SK-N-SH (cell line): ENCODE results near the gene MAGI3. TPM values are rescaled to one million over a fixed set of nuclear protein-coding genes. Genes with fewer than 3 reads are reported as not detected.
"Not testable (repeated sequence)": the region's sequence is repeated elsewhere in the genome, so short reads cannot be mapped to it uniquely, and the experiment has no call there.

Experiments used
- CTCF ChIA-PET: fragments of 300-600, 350-600 bp; formaldehyde crosslinking; extraction: SDS; loops from one replicate; lab custom pipeline; 2021; lab: Yijun Ruan, JAX
- POLR2A ChIA-PET: fragments of 350-600 bp; sonication (Branson Sonifier 250); formaldehyde crosslinking; extraction: SDS; loops from one replicate; lab custom pipeline; 2020; ENCODE audit warnings: antibody characterized with exemption, inconsistent platforms; lab: Yijun Ruan, JAX
- DNase-seq: peaks from one replicate; pipeline ENCODE4 v3.0.0; 2012
- H2AFZ ChIP-seq: fragments of 200-600 bp; sonication (generic); 2 replicates; pipeline ENCODE4 v1.8.1; 2016; ENCODE audit warnings: antibody characterized with exemption, mild to moderate bottlenecking, low read depth
- H3F3A ChIP-seq: fragments of 200-600 bp; sonication (generic); replicated peaks from 2 replicates; pipeline ENCODE3; 2016; ENCODE audit warnings: antibody characterized with exemption, mild to moderate bottlenecking; ENCODE audit not compliant: insufficient read depth
- H3K27ac ChIP-seq, 2 experiments: fragments of 200-500 bp in 1 of 2; fragments of 200-600 bp in 1 of 2; sonication (Bioruptor generic) in 1 of 2; sonication (generic), shearing (Covaris generic) in 1 of 2; 2 replicates each; pipeline versions ENCODE4 v1.5.1 to v1.6.1; 2014 to 2016; ENCODE audit warnings: low read depth in 2 of 2, inconsistent platforms in 1 of 2, low read length in 1 of 2, mild to moderate bottlenecking in 1 of 2, mixed read lengths in 1 of 2
- H3K27me3 ChIP-seq: fragments of 200-600 bp; sonication (generic), shearing (Covaris generic); 2 replicates; pipeline ENCODE4 v1.6.1; 2016; ENCODE audit warnings: mixed run types; ENCODE audit not compliant: insufficient read depth
- H3K36me3 ChIP-seq, 2 experiments: fragments of 200-500 bp in 1 of 2; fragments of 200-600 bp in 1 of 2; sonication (Bioruptor generic) in 1 of 2; sonication (generic) in 1 of 2; replicated peaks in 1 of 2; 2 replicates each; pipeline versions ENCODE3 to v1.5.1; 2014 to 2016; ENCODE audit warnings: low read length in 1 of 2, mild to moderate bottlenecking in 1 of 2; ENCODE audit not compliant: insufficient read depth in 2 of 2, control insufficient read depth in 1 of 2
- H3K4me1 ChIP-seq, 2 experiments: fragments of 200-500 bp in 1 of 2; fragments of 200-600 bp in 1 of 2; sonication (Bioruptor generic) in 1 of 2; sonication (generic), shearing (Covaris generic) in 1 of 2; 2 replicates each; pipeline versions ENCODE4 v1.5.1 to v1.6.1; 2014 to 2016; ENCODE audit warnings: low read depth in 1 of 2, low read length in 1 of 2, mixed run types in 1 of 2; ENCODE audit not compliant: insufficient read depth in 2 of 2, control insufficient read depth in 1 of 2
- H3K4me2 ChIP-seq: fragments of 200-600 bp; sonication (generic), shearing (Covaris generic); 2 replicates; pipeline ENCODE4 v1.6.1; 2017; ENCODE audit warnings: mixed run types
- H3K4me3 ChIP-seq, 2 experiments: fragments of 200-500 bp in 1 of 2; fragments of 200-600 bp in 1 of 2; sonication (Bioruptor generic) in 1 of 2; sonication (generic), shearing (Covaris generic) in 1 of 2; 2 replicates each; pipeline versions ENCODE4 v1.5.1 to v1.8.1; 2014 to 2016; ENCODE audit warnings: low read depth in 2 of 2, inconsistent platforms in 1 of 2, low read length in 1 of 2, mild to moderate bottlenecking in 1 of 2, mixed read lengths in 1 of 2, moderate library complexity in 1 of 2
- H3K79me2 ChIP-seq: fragments of 200-600 bp; sonication (generic); 2 replicates; pipeline ENCODE4 v1.8.1; 2017; ENCODE audit warnings: mild to moderate bottlenecking; ENCODE audit not compliant: insufficient read depth
- H3K9ac ChIP-seq: fragments of 200-600 bp; sonication (generic); 2 replicates; pipeline ENCODE4 v1.6.1; 2017; ENCODE audit warnings: mixed run types
- H3K9me2 ChIP-seq: fragments of 200-600 bp; sonication (generic); 2 replicates; pipeline ENCODE4 v1.6.1; 2017; ENCODE audit warnings: mixed run types
- H3K9me3 ChIP-seq: fragments of 200-600 bp; sonication (generic); 2 replicates; pipeline ENCODE4 v1.6.1; 2017; ENCODE audit warnings: mixed run types, mild to moderate bottlenecking, moderate library complexity
- H4K20me1 ChIP-seq: fragments of 200-600 bp; sonication (generic); 2 replicates; pipeline ENCODE4 v1.6.1; 2017; ENCODE audit warnings: mild to moderate bottlenecking, mixed run types; ENCODE audit not compliant: insufficient read depth
- EZH2phosphoT487 ChIP-seq: fragments of 200-600 bp; sonication (generic); IDR thresholded peaks from 2 replicates; pipeline ENCODE4 v1.6.1; 2017; ENCODE audit warnings: low read depth, mixed run types, mild to moderate bottlenecking, antibody characterized with exemption, moderate library complexity, borderline replicate concordance
- FOSL2 ChIP-seq: IDR thresholded peaks from 2 replicates; pipeline ENCODE4 v1.4.0; 2012; ENCODE audit warnings: low read depth, mild to moderate bottlenecking, moderate library complexity, borderline replicate concordance
- FOXJ3 ChIP-seq: sonication (generic); formaldehyde crosslinking; IDR thresholded peaks from 2 replicates; pipeline ENCODE4 v1.5.1; 2020; ENCODE audit warnings: mild to moderate bottlenecking, missing genetic modification reagents
- GABPA ChIP-seq: IDR thresholded peaks from 2 replicates; pipeline ENCODE4 v1.4.0; 2012; ENCODE audit warnings: low read depth, mild to moderate bottlenecking
- GATA2 ChIP-seq: sonication (generic); formaldehyde crosslinking; IDR thresholded peaks from 2 replicates; pipeline ENCODE4 v1.5.0; 2020; ENCODE audit warnings: mild to moderate bottlenecking, missing genetic modification reagents
- JUND ChIP-seq: IDR thresholded peaks from 2 replicates; pipeline ENCODE4 v1.4.0; 2012
- NFIC ChIP-seq: IDR thresholded peaks from 2 replicates; pipeline ENCODE4 v1.4.0; 2012; ENCODE audit warnings: borderline replicate concordance
- RAD21 ChIP-seq: IDR thresholded peaks from 2 replicates; pipeline ENCODE4 v1.6.1; 2012; ENCODE audit warnings: mild to moderate bottlenecking, low read length
- RXRA ChIP-seq: IDR thresholded peaks from 2 replicates; pipeline ENCODE4 v1.4.0; 2012; ENCODE audit warnings: low read depth, mild to moderate bottlenecking, borderline replicate concordance
- TCF12 ChIP-seq: IDR thresholded peaks from 2 replicates; pipeline ENCODE4 v1.4.0; 2012
- YY1 ChIP-seq: IDR thresholded peaks from 2 replicates; pipeline ENCODE4 v1.4.0; 2012; ENCODE audit warnings: low read depth, mild to moderate bottlenecking
- ZBTB33 ChIP-seq: IDR thresholded peaks from 2 replicates; pipeline ENCODE4 v1.4.0; 2012; ENCODE audit warnings: low read depth, borderline replicate concordance
- WGBS: methylation state at CpG from one replicate; pipeline ENCODE4 v1.1.6; 2017; ENCODE audit warnings: low lambda C conversion rate; 5-methylcytosine and 5-hydroxymethylcytosine counted together
- polyA plus RNA-seq, 3 experiments: library from polyadenylated mRNA; depleted of rRNA; stranded (reverse); fragments of >200 nt; gene quantifications; 2 replicates each; pipeline ENCODE4 v1.2.3, GENCODE V29; 2012
- TF ChIP-seq, protein P1 (sequence below): fragments of 150-350 bp; IDR thresholded peaks from 2 replicates; pipeline ENCODE4 v1.6.1; 2016; ENCODE audit warnings: mild to moderate bottlenecking, low read depth, low read length

MAGI3 gene
- polyA plus RNA-seq, 1 of the 3 experiments (the other 2 are of a cell fraction), result 2.9 TPM

GRCh38 chr1:113467991-113468390, 77.7 kb downstream of the MAGI3 start:
- no peak overlapping the region for H3K4me3 ChIP-seq
- no peak for DNase-seq
- no peak overlapping the region for H3K27ac ChIP-seq
- H2AFZ ChIP-seq, result no peak overlapping the region
- peaks cover 5% of the 10 kb centered on the region for H3F3A ChIP-seq
- H3K9me3 ChIP-seq, result peaks cover 17% of the 10 kb centered on the region; the same call in 1 of the 2 replicates
- H3K4me1 ChIP-seq, result no peaks in the 10 kb centered on the region
- H3K4me2 ChIP-seq, result no peak overlapping the region
- H3K27me3 ChIP-seq, result no peaks in the 10 kb centered on the region
- H3K79me2 ChIP-seq, result peaks cover 76% of the 10 kb centered on the region
- ChIA-PET POLR2A (no interaction called here), CTCF (interaction anchor here (1.1 kb wide), 1 partner anchor 15 kb away, joined by 3 read pairs; no protein-coding TSS in a partner anchor)
- peaks cover 0 to 9% of the 10 kb centered on the region in 2 experiments for H3K36me3 ChIP-seq
- H3K9me2 ChIP-seq, result no peaks in the 10 kb centered on the region
- no peak for TF ChIP-seq GATA2 (CRISPR knock-in tag)
- TF ChIP-seq ZBTB33, result no peak
- no peak for TF ChIP-seq YY1
- no peak for TF ChIP-seq JUND
- no peak for TF ChIP-seq FOSL2
- no peak for TF ChIP-seq TCF12
- TF ChIP-seq, protein P1, sequence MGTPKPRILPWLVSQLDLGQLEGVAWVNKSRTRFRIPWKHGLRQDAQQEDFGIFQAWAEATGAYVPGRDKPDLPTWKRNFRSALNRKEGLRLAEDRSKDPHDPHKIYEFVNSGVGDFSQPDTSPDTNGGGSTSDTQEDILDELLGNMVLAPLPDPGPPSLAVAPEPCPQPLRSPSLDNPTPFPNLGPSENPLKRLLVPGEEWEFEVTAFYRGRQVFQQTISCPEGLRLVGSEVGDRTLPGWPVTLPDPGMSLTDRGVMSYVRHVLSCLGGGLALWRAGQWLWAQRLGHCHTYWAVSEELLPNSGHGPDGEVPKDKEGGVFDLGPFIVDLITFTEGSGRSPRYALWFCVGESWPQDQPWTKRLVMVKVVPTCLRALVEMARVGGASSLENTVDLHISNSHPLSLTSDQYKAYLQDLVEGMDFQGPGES, result no peak
- no peak for TF ChIP-seq NFIC
- no peak for TF ChIP-seq GABPA
- no peak for TF ChIP-seq FOXJ3 (CRISPR knock-in tag)
- no peak for TF ChIP-seq EZH2phosphoT487
- no peak for TF ChIP-seq RAD21
- TF ChIP-seq RXRA, result no peak
- no peak overlapping the region for H3K9ac ChIP-seq
- H4K20me1 ChIP-seq, result no peaks in the 10 kb centered on the region

DNA sequence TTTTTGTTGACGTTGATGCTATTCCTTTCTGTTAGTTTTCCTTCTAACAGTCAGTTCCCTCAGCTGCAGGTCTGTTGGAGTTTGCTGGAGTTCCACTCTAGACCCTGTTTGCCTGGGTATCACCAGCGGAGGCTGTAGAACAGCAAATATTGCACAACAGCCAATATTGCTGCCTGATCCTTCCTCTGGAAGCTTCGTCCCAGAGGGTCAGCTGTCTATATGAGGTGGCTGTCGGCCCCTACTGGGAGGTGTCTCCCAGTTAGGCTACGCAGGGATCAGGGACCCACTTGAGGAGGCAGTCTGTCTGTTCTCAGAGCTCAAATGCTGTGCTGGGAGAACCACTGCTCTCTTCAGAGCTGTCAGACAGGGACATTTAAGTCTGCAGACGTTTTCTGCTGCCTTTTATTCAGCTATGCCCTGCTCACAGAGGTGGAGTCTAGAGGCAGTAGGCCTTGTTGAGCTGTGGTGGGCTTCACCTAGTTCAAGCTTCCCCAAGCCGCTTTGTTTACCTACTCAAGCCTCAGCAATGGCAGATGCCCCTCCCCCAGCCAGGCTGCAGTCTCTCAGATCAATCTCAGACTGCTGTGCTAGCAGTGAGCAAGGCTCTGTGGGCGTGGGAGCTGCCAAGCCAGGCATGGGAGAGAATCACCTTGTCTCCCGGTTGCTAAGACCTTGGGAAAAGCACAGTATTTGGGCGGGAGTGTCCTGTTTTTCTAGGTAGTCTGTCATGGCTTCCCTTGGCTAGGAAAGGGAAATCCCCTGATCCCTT, 88.3 kb downstream of the MAGI3 start:
- DNase-seq, H3K9me2 ChIP-seq, H2AFZ ChIP-seq, H3K4me3 ChIP-seq, H3K4me1 ChIP-seq, H3K27ac ChIP-seq, H3K9me3 ChIP-seq, H3K36me3 ChIP-seq, POLR2A ChIA-PET, H3F3A ChIP-seq, H4K20me1 ChIP-seq, H3K9ac ChIP-seq, H3K4me2 ChIP-seq, H3K27me3 ChIP-seq: not testable (repeated sequence)
- WGBS, result 88% methylated on average over 5 of the region's 10 CpGs
- CTCF ChIA-PET, result interaction anchor here (0.6 kb wide), 1 partner anchor 14 kb away, joined by 3 read pairs; no protein-coding TSS in a partner anchor
- peaks cover 84% of the 10 kb centered on the region for H3K79me2 ChIP-seq
